A673 (cell line): ENCODE measurements around the gene SUMO3. TPM values are rescaled to one million over a fixed set of nuclear protein-coding genes. Genes with fewer than 3 reads are reported as not detected.

Source experiments
- BruUV-seq: library from RNA; stranded (reverse); fragments of 400-500 nt; replicated peaks from 2 replicates; lab custom pipeline; 2021; lab: Mats Ljungman, UMichigan
- CTCF ChIA-PET: fragments of 300-600 bp; sonication (Branson Sonifier 250); formaldehyde crosslinking; loops from one replicate; lab custom pipeline; 2022; ENCODE audit warnings: antibody characterized with exemption; lab: Charles Lee
- POLR2A ChIA-PET: fragments of 300-600 bp; sonication (Branson Sonifier 250); formaldehyde crosslinking; loops from one replicate; lab custom pipeline; 2022; ENCODE audit warnings: antibody characterized with exemption; ENCODE audit not compliant: low non-redundant PET; lab: Charles Lee
- DNase-seq: peaks from one replicate; pipeline ENCODE4 v3.0.0-alpha.2; 2015; ENCODE audit warnings: low spot score
- H3K27ac ChIP-seq: fragments of 200-600 bp; sonication (generic); 2 replicates; pipeline ENCODE4 v1.5.1; 2016; ENCODE audit warnings: mixed run types, low read depth, mild to moderate bottlenecking, mixed read lengths, antibody characterized with exemption, low read length; ENCODE audit not compliant: poor library complexity, severe bottlenecking
- H3K27me3 ChIP-seq: fragments of 200-600 bp; sonication (generic); replicated peaks from 2 replicates; pipeline ENCODE4 v1.6.1; 2017; ENCODE audit warnings: mixed run types, low read depth, mild to moderate bottlenecking, mixed read lengths, antibody characterized with exemption, low read length; ENCODE audit not compliant: insufficient read depth, poor library complexity
- H3K36me3 ChIP-seq: fragments of 200-600 bp; sonication (generic); 2 replicates; pipeline ENCODE4 v1.6.1; 2016; ENCODE audit warnings: mixed run types, mild to moderate bottlenecking, mixed read lengths, antibody characterized with exemption, low read length; ENCODE audit not compliant: insufficient read depth, poor library complexity, severe bottlenecking
- H3K4me1 ChIP-seq: fragments of 200-600 bp; sonication (generic); 2 replicates; pipeline ENCODE4 v1.6.1; 2017; ENCODE audit warnings: mixed run types, mild to moderate bottlenecking, mixed read lengths, antibody characterized with exemption, low read length; ENCODE audit not compliant: insufficient read depth, poor library complexity, severe bottlenecking
- H3K4me3 ChIP-seq: fragments of 200-600 bp; sonication (generic); 2 replicates; pipeline ENCODE4 v1.5.1; 2016; ENCODE audit warnings: low read depth, mixed run types, mild to moderate bottlenecking, mixed read lengths, low read length; ENCODE audit not compliant: poor library complexity, severe bottlenecking
- H3K9me3 ChIP-seq: fragments of 200-600 bp; sonication (generic); 2 replicates; pipeline ENCODE4 v1.6.1; 2016; ENCODE audit warnings: mixed run types, low read depth, mild to moderate bottlenecking, mixed read lengths, antibody characterized with exemption, low read length; ENCODE audit not compliant: poor library complexity, severe bottlenecking
- CTCF ChIP-seq: fragments of 300-800, 200-600 bp; sonication (generic); conservative IDR thresholded peaks from 2 replicates; pipeline ENCODE4 v1.5.1; 2017; ENCODE audit warnings: low read depth, mild to moderate bottlenecking, antibody characterized with exemption, low read length, moderate library complexity, mixed read lengths
- EZH2 ChIP-seq: fragments of 200-600 bp; sonication (generic); IDR thresholded peaks from 2 replicates; pipeline ENCODE4 v1.6.1; 2017; ENCODE audit warnings: borderline replicate concordance, low read depth, mild to moderate bottlenecking, mixed read lengths, antibody characterized with exemption, low read length; ENCODE audit not compliant: poor library complexity, severe bottlenecking
- intact Hi-C: fragments of 100-400 bp; cut with micrococcal nuclease; formaldehyde crosslinking; loops from one replicate; pipeline ENCODE4 v1.10.0; 2022; ENCODE audit not compliant: unreplicated experiment
- total RNA-seq: library from RNA; stranded (reverse); gene quantifications from 2 replicates; pipeline ENCODE4 v1.2.3, GENCODE V29; 2021

Gene SUMO3
- total RNA-seq, 1 experiment from 2014 or later: 132 TPM

DNA sequence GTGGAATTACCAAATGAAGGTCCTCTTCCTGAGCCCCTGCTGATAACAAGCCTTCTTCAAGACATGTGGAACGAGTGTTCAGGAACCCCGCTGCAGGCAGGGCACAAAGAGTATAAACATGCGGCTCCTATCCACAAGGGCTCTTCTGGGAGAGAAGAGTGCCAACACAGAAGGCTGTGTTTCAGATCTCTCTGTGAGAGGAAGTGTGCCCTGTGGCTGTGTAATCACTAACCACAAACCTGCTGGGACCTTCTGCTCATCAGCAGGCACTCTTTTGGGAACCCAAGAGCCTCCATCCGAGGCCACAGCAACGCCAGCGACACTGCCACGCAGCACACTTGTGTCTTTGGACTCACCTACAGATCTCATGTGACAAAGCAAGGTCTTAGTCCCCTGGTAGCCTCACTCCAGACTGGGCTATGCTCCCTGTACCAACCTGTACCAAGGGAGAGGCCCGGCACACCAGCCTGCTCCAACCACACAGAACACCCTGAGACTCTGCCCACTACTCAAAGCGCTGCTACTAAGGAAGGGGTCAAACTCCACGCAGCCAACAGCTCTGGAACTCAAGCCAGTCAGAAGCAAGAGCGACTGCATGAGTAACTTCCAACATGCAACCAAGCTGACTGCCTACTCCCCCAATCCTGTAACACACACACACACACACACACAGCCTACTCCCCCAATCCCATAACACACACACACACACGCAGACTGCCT lies 47.9 kb upstream of the SUMO3 start:
- CTCF ChIA-PET: no interaction called here
- POLR2A ChIA-PET: no interaction called here
- H3K36me3 ChIP-seq: peaks cover 31% of the 10 kb centered on the region
- intact Hi-C loops: no loop called here
- DNase-seq: no peak
- peak overlapping the region; percentile 64 for H3K27ac ChIP-seq
- no TSS peak for BruUV-seq
- H3K4me1 ChIP-seq: peaks cover 40% of the 10 kb centered on the region
- H3K9me3 ChIP-seq: no peaks in the 10 kb centered on the region
- H3K4me3 ChIP-seq: no peak overlapping the region
- no peak for TF ChIP-seq EZH2
- TF ChIP-seq CTCF: no peak
- no peaks in the 10 kb centered on the region for H3K27me3 ChIP-seq

- TF ChIP-seq CTCF: no peak
- TF ChIP-seq EZH2: no peak
- peaks cover 17% of the 10 kb centered on the region for H3K4me1 ChIP-seq
- H3K4me3 ChIP-seq: no peak overlapping the region
- intact Hi-C loops: no loop called here
- no peaks in the 10 kb centered on the region for H3K9me3 ChIP-seq
- BruUV-seq: no TSS peak
- POLR2A ChIA-PET: no interaction called here
- H3K27me3 ChIP-seq: no peaks in the 10 kb centered on the region
- CTCF ChIA-PET: no interaction called here
- peak overlapping the region; percentile 30 for H3K27ac ChIP-seq
- no peak for DNase-seq
- peaks cover 54% of the 10 kb centered on the region for H3K36me3 ChIP-seq
Observed at GRCh38 chr21:44862869-44863685, 45.2 kb upstream of the SUMO3 start.

GRCh38 chr21:44858791-44859190 lies 40.9 kb upstream of the SUMO3 start:
- intact Hi-C loops: no loop called here
- ChIA-PET CTCF (no interaction called here), POLR2A (no interaction called here)
- Histone ChIP-seq H3K36me3 (peaks cover 76% of the 10 kb centered on the region), H3K4me1 (no peaks in the 10 kb centered on the region), H3K27ac (no peak overlapping the region), H3K9me3 (no peaks in the 10 kb centered on the region), H3K4me3 (no peak overlapping the region), H3K27me3 (no peaks in the 10 kb centered on the region)
- TF ChIP-seq EZH2 (no peak), CTCF (no peak)
- BruUV-seq: no TSS peak
- no peak for DNase-seq
